ENCODE measurements around the gene EYS.
"Not testable (repeated sequence)": the region's sequence is repeated elsewhere in the genome, so short reads cannot be mapped to it uniquely, and the experiment has no call there.

The EYS gene

DNA sequence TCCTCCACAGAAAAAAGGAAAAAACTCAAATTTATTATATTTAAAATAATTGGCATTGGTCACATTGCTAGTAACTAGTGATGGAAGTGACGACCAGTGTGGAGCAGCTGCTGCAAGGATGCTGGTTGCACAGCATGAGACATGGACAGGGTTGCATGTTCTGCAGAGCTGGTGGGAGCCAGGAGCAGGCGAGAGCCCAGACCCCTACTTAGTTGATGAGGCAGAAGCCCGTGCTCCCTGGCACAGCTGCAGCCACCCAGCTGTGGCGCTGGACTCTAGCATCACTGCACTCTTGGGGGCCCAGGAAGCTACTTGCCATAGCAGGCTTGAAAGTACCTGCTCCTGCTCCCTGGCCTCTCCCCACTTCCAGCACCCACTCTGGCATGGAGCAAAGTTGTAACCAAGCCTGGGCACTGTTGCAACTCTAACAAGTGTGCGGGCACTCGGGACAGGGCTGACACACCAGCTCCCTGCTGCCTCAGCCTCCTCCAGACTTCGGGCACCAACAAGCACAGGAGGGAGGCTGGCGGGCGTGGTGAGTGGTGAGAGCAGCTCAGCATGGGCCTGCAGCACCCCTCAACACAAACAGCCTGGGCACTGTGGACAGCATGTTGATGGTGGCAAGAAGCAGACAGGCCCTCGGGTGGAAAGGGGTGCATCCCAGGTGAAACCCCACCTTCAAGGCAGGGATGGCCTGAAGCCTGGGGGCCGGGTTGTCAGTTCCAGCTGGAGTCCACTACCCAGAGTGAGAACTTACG lies 69.6 kb downstream of the EYS start:
- TF ChIP-seq, protein P1, sequence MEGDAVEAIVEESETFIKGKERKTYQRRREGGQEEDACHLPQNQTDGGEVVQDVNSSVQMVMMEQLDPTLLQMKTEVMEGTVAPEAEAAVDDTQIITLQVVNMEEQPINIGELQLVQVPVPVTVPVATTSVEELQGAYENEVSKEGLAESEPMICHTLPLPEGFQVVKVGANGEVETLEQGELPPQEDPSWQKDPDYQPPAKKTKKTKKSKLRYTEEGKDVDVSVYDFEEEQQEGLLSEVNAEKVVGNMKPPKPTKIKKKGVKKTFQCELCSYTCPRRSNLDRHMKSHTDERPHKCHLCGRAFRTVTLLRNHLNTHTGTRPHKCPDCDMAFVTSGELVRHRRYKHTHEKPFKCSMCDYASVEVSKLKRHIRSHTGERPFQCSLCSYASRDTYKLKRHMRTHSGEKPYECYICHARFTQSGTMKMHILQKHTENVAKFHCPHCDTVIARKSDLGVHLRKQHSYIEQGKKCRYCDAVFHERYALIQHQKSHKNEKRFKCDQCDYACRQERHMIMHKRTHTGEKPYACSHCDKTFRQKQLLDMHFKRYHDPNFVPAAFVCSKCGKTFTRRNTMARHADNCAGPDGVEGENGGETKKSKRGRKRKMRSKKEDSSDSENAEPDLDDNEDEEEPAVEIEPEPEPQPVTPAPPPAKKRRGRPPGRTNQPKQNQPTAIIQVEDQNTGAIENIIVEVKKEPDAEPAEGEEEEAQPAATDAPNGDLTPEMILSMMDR (IDR thresholded peaks at IDR 0.05): no peak
- DNase-seq (ENCODE audit: low spot score): no peak

DNA sequence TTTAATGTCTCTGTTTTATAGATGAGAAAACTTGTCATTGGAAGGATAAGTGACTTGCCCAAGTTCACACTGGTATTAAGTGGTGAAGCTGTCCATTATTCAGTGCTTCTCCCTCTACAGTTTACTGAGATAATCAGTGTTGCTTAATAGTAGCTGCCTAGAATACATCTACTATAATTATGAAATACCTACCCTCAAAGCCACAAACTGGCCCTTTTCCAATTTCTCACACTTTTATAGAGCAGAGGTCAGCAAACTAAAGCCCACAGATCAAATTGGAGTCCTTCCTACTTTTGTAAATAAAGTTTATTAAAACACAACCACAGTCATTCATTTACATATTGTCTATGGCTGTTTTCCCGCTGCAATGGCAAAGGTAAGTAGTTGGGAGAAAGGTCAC lies 73.5 kb downstream of the EYS start:
- Histone ChIP-seq H3K4me3 (no peak overlapping the region), H3K27ac (no peak overlapping the region)
- TF ChIP-seq, protein P1 (IDR thresholded peaks at IDR 0.05): no peak
- DNase-seq (ENCODE audit: low spot score): no peak

More for the DNA sequence above, 69.6 kb downstream of the EYS start:
- H3K4me3 ChIP-seq: no peak overlapping the region
- H3K27ac ChIP-seq: no peak overlapping the region

DNA sequence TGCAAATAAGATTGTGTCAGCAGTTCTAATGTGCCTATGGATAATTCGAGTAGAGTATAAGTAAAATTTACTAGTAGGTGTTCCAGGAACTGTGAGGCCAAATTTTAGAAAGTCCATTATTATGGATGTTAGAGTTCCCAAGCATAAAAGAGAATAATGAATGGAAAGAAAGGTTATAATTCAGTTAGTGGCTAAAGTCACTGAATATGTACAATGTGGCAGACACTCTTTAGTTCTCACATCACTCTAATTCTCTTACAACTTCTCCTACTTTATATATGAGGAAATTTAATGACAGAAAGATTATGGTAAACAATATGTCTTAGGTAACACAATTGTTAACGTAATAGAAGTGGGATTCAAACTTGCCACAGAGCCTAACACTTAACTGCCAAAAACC lies 75.3 kb downstream of the EYS start:
- no peak overlapping the region for H3K27ac ChIP-seq
- TF ChIP-seq, protein P1 (IDR thresholded peaks at IDR 0.05): no peak
- no peak overlapping the region for H3K4me3 ChIP-seq
- no peak for DNase-seq (ENCODE audit: low spot score)

DNA sequence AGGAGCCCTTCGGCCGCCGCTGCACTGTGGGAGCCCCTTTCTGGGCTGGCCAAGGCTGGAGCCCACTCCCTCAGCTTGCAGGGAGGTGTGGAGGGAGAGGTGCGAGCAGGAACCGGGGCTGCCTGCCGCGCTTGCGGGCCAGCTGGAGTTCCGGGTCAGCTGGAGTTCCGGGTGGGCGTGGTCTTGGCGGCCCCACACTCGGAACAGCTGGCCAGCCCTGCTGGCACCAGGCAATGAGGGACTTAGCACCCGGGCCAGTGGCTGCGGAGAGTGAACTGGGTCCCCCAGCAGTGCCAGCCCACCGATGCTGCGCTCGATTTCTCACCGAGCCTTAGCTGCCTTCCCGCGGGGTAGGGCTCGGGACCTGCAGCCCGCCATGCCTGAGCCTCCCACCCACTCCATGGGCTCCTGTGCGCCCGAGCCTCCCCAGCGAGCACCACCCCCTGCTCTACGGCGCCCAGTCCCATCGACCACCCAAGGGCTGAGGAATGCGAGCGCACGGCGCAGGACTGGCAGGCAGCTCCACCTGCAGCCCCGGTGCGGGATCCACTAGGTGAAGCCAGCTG lies 79.5 kb downstream of the EYS start:
- H3K27ac ChIP-seq; H3K4me3 ChIP-seq; DNase-seq (ENCODE audit: low spot score): not testable (repeated sequence)

GRCh38 chr6:65627015-65627414 lies 80.0 kb downstream of the EYS start:
- no peak overlapping the region for H3K4me3 ChIP-seq

GRCh38 chr6:65623566-65623965 lies 83.5 kb downstream of the EYS start:
- Histone ChIP-seq H3K27ac (no peak overlapping the region), H3K4me3 (no peak overlapping the region)
- TF ChIP-seq, protein P1 (IDR thresholded peaks at IDR 0.05): no peak
- DNase-seq (ENCODE audit: low spot score): no peak

More at GRCh38 chr6:65627015-65627414, 80.0 kb downstream of the EYS start:
- no peak overlapping the region for H3K27ac ChIP-seq
- TF ChIP-seq, protein P1 (IDR thresholded peaks at IDR 0.05): no peak
- no peak for DNase-seq (ENCODE audit: low spot score)

- no peak for DNase-seq (ENCODE audit: low spot score)
- no peak overlapping the region for H3K4me3 ChIP-seq
- TF ChIP-seq, protein P1 (IDR thresholded peaks at IDR 0.05): no peak
- H3K27ac ChIP-seq: no peak overlapping the region
These were observed 96.3 kb downstream of the EYS start for GRCh38 chr6:65610746-65611145.
